Tibial nerve (tissue), 4 donors: ENCODE data around the gene NOX3. TPM values are rescaled to one million over a fixed set of nuclear protein-coding genes. Genes with fewer than 3 reads are reported as not detected.

Experiments used
- DNase-seq, 2 donors: peaks; one replicate each; pipeline ENCODE4 v3.0.0-alpha.2; 2019; ENCODE audit warnings: low spot score in 2 of 2
- H3K27ac ChIP-seq, 4 donors: fragments of 200-600 bp; sonication (generic) in 3 of 4; one replicate each; pipeline ENCODE4 v1.5.1; 2017 to 2019; ENCODE audit warnings: mild to moderate bottlenecking in 1 of 4
- H3K27me3 ChIP-seq, 2 donors: fragments of 200-600 bp; sonication (generic) in 1 of 2; one replicate each; pipeline versions ENCODE4 v1.5.1 to v1.6.0; 2017 to 2019
- H3K36me3 ChIP-seq, 3 donors: fragments of 200-600 bp; sonication (generic); one replicate each; pipeline ENCODE4 v1.5.1; 2018 to 2019
- H3K4me1 ChIP-seq, 4 donors: fragments of 200-600 bp; sonication (generic) in 3 of 4; one replicate each; pipeline ENCODE4 v1.5.1; 2017 to 2019
- H3K4me3 ChIP-seq, 4 donors: fragments of 200-600 bp; sonication (generic) in 3 of 4; one replicate each; pipeline ENCODE4 v1.5.1; 2017 to 2019; ENCODE audit warnings: mild to moderate bottlenecking in 1 of 4, moderate library complexity in 1 of 4
- H3K9me3 ChIP-seq, 4 donors: fragments of 200-600 bp; sonication (generic) in 3 of 4; one replicate each; pipeline ENCODE4 v1.5.1; 2017 to 2019
- CTCF ChIP-seq, 5 experiments: fragments of 200-600 bp in 3 of 5; fragments of 450-650 bp in 2 of 5; sonication (generic) in 3 of 5; IDR thresholded peaks; one replicate each; pipeline ENCODE4 v1.5.1; 2016 to 2019; ENCODE audit warnings: antibody characterized with exemption in 5 of 5, mild to moderate bottlenecking in 3 of 5, moderate library complexity in 2 of 5
- EP300 ChIP-seq, 2 donors: sonication (generic); formaldehyde crosslinking; IDR thresholded peaks; one replicate each; pipeline ENCODE4 v1.6.1; 2017; ENCODE audit warnings: antibody characterized with exemption in 2 of 2, mild to moderate bottlenecking in 1 of 2
- POLR2A ChIP-seq, 2 donors: fragments of 450-650 bp; IDR thresholded peaks; one replicate each; pipeline ENCODE4 v1.6.1; 2017; ENCODE audit warnings: antibody characterized with exemption in 2 of 2, mild to moderate bottlenecking in 2 of 2, moderate library complexity in 2 of 2
- WGBS, 2 donors: methylation state at CpG; one replicate each; pipeline ENCODE4 v1.1.5; 2018; 5-methylcytosine and 5-hydroxymethylcytosine counted together
- total RNA-seq, 4 donors: library from RNA; depleted of rRNA; stranded (reverse); fragments of >200 nt; gene quantifications; one replicate each; pipeline ENCODE4 v1.1.0, GENCODE V29; 2016

The NOX3 gene
- total RNA-seq, 4 donors from 2014 or later = not detected

- WGBS, 2 donors = 82 to 100% methylated on average over 1 of the region's 1 CpG
Observed at GRCh38 chr6:155408231-155408630, 47.4 kb downstream of the NOX3 start.

GRCh38 chr6:155406801-155407200, 48.8 kb downstream of the NOX3 start:
- Histone ChIP-seq H3K27me3 (no peaks in the 10 kb centered on the region), H3K4me3 (no peak overlapping the region), H3K27ac (no peak overlapping the region), H3K36me3 (no peaks in the 10 kb centered on the region), H3K4me1 (peaks cover 0 to 5% (median 0%) of the 10 kb centered on the region in 4 donors), H3K9me3 (no peaks in the 10 kb centered on the region)
- DNase-seq = no peak
- 70 to 92% methylated on average over 1 of the region's 1 CpG for WGBS, 2 donors
- TF ChIP-seq EP300 (IDR thresholded peaks at IDR 0.05) = no peak
- no peak for TF ChIP-seq CTCF (IDR thresholded peaks at IDR 0.05)
- TF ChIP-seq POLR2A (IDR thresholded peaks at IDR 0.05) = no peak

More at GRCh38 chr6:155408231-155408630, 47.4 kb downstream of the NOX3 start:
- Histone ChIP-seq H3K4me3 (no peak overlapping the region), H3K9me3 (no peaks in the 10 kb centered on the region), H3K36me3 (no peaks in the 10 kb centered on the region), H3K27ac (no peak overlapping the region), H3K4me1 (peaks cover 0 to 6% (median 0%) of the 10 kb centered on the region in 4 donors), H3K27me3 (no peaks in the 10 kb centered on the region)
- no peak for DNase-seq
- no peak for TF ChIP-seq CTCF (IDR thresholded peaks at IDR 0.05)

- Histone ChIP-seq H3K4me1 (peaks cover 0 to 5% (median 0%) of the 10 kb centered on the region in 4 donors), H3K27ac (no peak overlapping the region), H3K36me3 (no peaks in the 10 kb centered on the region), H3K4me3 (no peak overlapping the region), H3K9me3 (no peaks in the 10 kb centered on the region), H3K27me3 (no peaks in the 10 kb centered on the region)
- 72% methylated on average over 3 of the region's 3 CpGs for WGBS, 2 donors
- no peak for TF ChIP-seq POLR2A (IDR thresholded peaks at IDR 0.05)
- no peak for TF ChIP-seq EP300 (IDR thresholded peaks at IDR 0.05)
- TF ChIP-seq CTCF (IDR thresholded peaks at IDR 0.05) = no peak
- DNase-seq = no peak
Observed at GRCh38 chr6:155404937-155405336, 50.7 kb downstream of the NOX3 start.

- Histone ChIP-seq H3K36me3 (no peaks in the 10 kb centered on the region), H3K27me3 (peaks cover 0 to 8% of the 10 kb centered on the region in 2 donors), H3K9me3 (no peaks in the 10 kb centered on the region), H3K27ac (no peak overlapping the region), H3K4me3 (no peak overlapping the region), H3K4me1 (peaks cover 0 to 5% (median 0%) of the 10 kb centered on the region in 4 donors)
- DNase-seq = no peak
- 37 to 45% methylated on average over 7 of the region's 7 CpGs for WGBS, 2 donors
- TF ChIP-seq CTCF (IDR thresholded peaks at IDR 0.05) (no peak), EP300 (IDR thresholded peaks at IDR 0.05) (no peak), POLR2A (IDR thresholded peaks at IDR 0.05) (no peak)
Observed at GRCh38 chr6:155402656-155403304, 52.9 kb downstream of the NOX3 start.

GRCh38 chr6:155400654-155400965, 55.0 kb downstream of the NOX3 start:
- TF ChIP-seq POLR2A (IDR thresholded peaks at IDR 0.05) (no peak), EP300 (IDR thresholded peaks at IDR 0.05) (no peak), CTCF (IDR thresholded peaks at IDR 0.05) (no peak)
- WGBS, 2 donors = 44 to 52% methylated on average over 2 of the region's 2 CpGs

More at GRCh38 chr6:155400654-155400965, 55.0 kb downstream of the NOX3 start:
- H3K4me3 ChIP-seq = no peak overlapping the region
- no peaks in the 10 kb centered on the region for H3K36me3 ChIP-seq
- peaks cover 0 to 8% of the 10 kb centered on the region in 2 donors for H3K27me3 ChIP-seq
- no peak for DNase-seq
- H3K4me1 ChIP-seq = peaks cover 0 to 5% (median 0%) of the 10 kb centered on the region in 4 donors
- H3K27ac ChIP-seq = no peak overlapping the region
- H3K9me3 ChIP-seq = no peaks in the 10 kb centered on the region
